HG02623 (cell line): ENCODE data around the gene VPS33A.
"Not testable (repeated sequence)": the region's sequence is repeated elsewhere in the genome, so short reads cannot be mapped to it uniquely, and the experiment has no call there.

Experiments used
- ATAC-seq: cut with Tn5 transposase; IDR thresholded peaks from one replicate; pipeline ENCODE4 v1.9.1; 2021; ENCODE audit warnings: moderate library complexity; ENCODE audit not compliant: unreplicated experiment

Gene VPS33A

DNA sequence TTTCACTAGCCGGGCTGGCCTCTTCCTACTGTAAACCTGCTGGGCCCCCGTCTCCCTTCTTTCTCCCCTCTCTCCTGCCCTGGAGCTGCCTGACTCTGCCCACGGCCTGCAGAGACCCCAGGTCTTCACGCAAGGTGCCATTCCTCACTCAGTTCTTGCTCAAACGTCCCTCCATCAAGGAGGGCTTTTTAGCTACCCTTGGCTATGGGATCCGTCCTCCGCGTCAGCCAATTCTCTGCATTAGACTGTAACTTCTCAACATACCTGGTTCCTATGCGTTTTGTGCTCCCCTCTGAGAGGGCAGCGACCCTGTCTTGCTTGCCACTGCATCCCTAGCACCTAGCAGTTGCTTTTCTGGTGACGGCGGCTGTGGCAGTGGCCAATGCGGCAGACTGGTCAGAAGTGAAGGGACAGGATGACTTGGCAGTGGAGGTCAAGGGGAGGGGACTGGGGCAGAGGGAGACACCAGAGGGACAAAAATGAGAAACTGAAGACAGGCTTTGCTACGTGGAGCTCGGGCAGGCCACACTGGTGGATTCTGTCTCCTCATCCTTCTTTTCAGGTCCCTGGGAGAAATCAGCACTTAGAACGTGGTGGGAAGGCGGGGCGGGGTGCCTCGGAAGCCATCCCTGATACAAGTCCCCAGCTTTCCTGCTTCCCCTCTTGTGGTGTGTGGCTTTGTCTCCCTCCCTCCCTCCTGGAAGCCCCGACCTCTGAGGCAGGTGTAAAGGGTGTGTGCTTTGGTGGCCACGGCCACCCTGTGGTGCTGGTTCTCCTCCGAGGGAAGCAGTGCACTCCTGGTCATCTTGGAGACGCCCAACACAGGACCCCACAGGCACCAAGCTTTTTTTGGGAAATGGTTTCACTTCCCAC lies 61.0 kb downstream of the VPS33A start:
- no peak for ATAC-seq

- ATAC-seq = no peak
Observed at GRCh38 chr12:122204167-122205052, 61.9 kb downstream of the VPS33A start.

DNA sequence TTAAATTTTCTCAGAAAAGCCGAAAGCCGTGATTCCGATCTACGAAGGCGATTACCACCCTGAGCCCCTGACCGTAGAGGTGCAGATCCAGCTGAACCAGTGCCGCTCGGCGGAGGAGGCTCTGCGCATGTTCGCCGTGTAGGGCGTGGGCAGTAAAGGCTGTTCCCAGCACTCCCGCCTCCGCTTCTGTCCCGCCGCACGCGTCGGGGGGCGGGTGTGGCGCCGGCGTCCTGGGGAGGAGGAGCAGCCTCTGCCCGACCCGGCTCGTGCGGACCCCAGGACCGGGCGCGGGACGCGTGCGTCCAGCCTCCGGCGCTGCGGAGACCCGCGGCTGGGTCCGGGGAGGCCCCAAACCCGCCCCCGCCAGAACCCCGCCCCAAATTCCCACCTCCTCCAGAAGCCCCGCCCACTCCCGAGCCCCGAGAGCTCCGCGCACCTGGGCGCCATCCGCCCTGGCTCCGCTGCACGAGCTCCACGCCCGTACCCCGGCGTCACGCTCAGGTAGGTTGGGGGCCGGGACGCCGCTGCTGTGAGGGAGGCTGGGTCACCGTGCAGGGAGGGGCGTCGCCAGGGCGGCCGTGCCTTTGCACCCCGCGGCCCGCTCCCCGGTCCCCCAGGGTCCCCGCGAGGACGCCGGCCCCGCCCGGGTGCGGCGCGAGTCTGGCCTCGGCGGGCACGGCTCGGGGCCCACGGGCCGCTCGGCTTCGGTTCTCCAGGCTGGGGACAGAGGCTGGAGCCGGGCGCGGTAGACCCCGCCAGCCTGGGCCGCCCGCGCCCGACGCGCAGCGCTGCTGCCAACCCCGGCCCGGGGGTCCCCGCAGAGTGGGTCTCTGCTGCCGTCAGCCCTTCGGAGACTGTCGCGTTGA lies 62.8 kb downstream of the VPS33A start, which contains the start of gene B3GNT4:
TSS of gene B3GNT4 (plus strand) at position 409 of the 866 bp plus-strand sequence. CDS start 910 bp downstream, outside the sequence.
- peak; percentile 39 for ATAC-seq

DNA sequence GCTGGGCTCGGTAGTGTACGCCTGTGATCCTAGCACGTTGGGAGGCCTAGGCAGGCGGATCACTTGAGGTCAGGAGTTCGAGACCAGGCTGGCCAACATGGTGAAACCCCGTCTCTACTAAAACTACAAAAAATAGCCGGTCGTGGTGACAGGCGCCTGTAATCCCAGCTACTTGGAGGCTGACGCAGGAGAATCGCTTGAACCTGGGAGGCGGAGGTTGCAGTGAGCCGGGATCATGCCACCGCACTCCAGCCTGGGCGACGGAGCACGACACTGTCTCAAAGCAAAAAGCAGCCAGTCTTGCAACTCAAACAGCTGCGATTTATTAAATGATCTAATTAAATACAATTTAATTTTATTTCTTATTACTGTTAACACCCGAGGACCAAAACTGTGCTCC lies 63.5 kb downstream of the VPS33A start:
- not testable (repeated sequence) for ATAC-seq

DNA sequence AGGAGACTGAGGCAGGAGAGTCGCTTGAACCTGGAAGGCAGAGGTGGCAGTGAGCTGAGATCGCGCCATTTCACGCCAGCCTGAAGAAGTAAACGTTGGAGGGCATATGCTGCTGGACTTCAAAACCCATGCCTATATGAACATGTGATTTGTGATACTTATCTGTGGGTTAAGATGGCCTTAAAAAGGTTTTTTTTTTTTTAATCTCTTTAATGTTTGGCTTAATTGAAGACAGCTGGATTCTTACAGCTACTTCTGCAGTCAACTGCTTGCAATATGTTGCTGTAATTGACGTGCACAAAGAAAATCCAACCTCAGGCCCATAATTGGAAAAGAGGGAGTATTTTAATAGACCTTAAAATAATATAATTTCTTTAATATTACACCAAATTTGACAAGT lies 64.3 kb downstream of the VPS33A start:
- no peak for ATAC-seq

GRCh38 chr12:122201381-122201780 lies 64.9 kb downstream of the VPS33A start:
- ATAC-seq = no peak

DNA sequence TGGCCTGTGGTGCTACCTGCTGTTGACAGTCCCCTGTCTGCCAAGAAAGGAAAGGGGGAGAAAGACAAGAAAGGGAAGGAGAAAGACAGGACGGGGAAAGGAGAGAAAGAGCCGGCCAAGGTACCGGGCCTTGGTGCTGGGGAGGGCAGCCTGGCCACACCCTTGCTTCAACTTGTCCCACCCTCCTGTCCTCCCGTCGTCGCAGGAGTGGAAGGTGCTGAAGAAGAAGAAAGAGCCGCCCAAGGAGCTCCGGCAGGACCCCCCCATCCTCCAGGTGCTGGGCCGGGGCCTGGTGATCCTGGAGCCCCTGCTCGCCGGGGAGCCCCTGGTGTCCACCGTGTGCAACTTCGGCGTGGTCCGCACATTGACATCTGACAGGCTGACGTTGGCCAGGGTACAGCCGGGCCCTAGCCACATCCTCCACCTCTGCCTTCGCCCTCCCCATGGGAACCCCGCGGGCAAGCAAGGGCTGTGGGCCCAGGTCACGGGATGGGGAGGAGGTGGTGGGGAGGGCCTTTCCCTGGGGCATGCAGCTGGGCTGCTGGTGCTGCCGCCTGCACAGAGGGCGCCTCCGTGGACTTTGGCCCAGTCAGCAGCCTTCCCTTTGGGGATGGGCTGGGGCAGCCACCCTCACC lies 65.6 kb downstream of the VPS33A start:
- ATAC-seq = no peak

DNA sequence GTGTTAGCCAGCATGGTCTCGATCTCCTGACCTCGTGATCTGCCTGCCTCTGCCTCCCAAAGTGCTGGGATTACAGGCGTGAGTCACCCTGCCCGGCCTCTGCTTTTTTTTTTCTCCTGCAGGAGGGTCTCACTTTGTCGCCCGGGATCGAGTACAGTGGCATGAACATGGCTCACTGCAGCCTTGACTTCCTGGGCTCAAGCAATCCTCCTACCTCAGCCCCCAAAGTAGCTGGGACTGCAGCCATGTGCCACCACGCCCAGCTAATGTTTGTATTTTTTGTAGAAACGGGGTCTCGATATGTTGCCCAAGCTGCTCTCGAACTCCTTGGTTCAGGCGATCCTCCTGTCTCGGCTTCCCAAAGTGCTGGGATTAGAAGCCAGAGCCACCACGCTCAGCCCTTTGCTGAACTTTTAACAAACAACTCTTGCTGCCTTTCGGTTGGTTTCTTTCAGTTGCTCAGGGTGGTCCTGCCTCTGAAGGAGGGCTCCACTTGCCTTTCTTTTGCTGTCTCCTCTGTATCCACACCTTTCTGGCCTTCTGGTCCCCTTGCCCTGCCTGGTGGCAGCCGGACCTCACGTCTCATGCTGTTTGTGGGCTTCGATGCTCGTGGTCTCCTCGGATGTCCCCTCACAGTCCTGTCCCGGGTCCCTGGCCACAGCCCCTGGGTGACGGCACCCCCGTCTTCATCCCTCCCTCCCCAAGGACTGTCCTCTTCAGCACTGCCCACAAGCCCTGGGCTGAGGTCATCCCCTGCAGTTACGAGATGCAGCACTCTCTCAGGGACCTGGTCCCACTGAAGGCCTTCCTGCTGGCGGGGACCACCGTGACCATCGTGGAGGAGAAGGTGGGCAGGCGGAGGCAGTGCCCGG lies 66.6 kb downstream of the VPS33A start:
- no peak for ATAC-seq

DNA sequence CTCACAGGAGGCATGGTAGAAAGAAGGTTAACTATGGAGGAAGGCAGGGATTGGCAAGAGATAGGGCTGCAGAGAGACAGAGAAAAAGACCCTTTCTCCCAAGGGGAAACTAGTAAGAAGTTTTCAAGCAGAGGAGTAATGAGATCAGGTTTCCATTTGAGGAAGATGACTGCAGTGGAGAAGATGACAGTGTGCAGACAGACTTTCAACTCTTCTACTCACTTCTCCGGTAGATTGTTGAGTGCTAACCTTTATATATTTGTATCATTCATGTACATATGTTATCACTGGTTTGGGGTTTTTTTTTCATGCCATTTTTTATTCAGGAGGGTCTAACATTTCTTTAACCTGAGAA lies 68.7 kb downstream of the VPS33A start:
- no peak for ATAC-seq

DNA sequence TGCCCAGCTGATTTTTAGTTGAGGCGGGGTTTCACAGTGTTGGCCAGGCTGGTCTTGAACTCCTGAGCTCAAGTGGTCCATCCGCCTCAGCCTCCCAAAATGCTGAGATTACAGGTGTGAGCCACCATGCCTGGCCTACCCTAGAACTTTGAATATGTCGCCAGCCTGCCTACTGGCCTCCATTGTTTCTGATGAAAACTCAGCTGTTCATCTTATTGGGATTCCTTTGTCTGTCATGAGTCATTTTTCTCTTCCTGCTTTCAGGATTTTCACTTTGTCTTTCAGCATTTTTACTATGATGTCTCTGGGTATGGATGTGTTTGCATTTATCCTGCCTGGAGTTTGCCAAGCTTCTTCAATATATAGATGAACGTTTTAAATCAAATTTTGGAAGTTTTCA lies 70.9 kb downstream of the VPS33A start:
- no peak for ATAC-seq

DNA sequence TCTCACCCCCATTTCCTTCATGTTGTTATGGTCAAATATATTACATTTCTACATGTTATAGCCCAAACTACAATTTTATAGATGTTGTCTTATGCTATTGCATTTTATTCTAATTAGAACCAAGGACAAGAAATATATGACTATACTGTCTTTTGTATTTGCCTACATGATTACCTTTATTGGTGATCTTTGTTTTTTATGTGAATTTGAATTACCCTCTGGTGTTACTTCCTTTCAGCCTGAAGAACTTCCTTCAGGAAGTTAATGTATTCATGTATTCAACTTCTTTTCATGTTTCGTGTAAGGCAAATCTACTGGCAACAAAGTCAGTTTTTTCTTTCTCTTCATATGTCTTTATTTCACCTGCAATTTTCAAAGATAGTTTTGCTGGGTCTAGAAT lies 71.5 kb downstream of the VPS33A start:
- no peak for ATAC-seq

GRCh38 chr12:122192441-122192840 lies 73.9 kb downstream of the VPS33A start:
- ATAC-seq = no peak

DNA sequence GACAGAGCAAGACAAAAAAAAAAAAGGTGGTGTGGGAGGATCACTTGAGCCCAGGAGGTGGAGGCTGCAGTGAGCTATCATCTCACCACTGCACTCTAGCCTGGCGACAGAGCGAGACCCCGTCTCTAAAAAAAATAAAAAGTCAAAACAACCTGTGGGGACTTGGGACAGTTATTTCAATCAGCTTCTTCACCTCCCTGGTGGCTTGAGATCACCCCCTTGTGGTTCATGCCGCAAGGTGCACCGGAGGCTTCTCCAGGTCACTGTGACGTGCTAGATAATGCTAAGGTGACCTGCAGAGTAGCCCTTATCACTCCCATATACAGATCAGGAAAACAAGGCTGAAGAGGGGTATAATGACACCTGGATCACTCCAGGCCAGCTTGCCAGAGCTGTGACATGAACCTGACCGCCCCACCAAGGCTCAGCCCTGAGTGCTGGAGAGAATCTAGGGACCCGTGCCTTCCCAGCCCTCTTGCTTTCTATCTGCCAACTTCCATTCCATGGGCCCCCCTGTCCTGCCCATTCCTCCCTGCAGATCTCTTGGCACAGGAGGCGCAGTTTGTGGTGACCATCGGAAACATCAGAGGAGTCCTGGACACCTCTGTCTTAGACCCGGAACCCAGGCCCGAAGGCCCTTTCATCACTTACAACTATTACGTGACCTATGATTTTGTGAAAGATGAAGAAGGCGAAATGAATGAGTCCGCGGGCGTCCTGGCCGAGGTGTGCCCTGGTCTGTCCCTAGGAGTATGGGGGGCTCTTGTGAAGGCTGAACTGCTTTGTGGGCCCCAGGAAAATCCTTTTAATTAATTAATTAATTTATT lies 75.2 kb downstream of the VPS33A start:
- ATAC-seq = no peak

DNA sequence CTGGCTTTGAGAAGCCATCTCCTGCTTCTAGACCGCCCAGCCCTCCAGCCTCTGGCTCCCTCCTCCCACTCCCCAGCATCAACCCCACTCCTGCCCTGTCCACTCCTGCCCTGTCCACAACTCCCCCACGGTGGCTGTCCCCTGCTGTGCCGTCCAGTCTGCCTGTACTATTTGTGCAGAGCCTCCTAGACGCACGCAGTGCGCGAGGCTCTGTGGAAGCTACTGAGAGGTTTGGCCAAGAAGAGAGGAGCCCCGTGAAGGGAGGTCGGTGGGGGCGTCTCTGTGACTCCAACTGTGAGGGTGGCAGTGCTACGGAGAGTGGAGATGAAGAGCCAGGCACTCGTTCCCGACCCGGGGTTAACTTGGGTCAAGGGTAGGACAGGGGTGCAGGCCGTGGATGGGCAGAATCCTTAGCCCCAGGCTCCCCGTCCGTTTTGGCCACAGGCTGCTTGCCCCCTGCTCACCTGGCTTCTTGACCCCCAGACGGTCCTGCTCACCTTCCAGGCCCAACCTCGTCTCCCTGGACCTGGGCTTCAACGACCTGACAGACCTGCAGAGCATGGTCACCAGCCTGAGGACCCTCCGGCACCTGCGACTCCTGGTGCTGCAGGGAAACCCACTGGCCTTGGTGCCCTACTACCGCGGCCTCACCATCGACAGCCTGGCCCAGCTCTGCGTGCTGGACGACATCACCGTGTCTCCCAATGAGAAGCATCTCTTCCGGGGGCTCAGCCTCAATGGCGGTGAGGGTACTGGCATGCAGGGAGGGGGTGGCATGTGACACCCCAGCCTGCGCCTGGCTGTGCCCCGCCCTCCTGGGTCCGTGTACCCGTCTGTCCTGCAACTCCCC lies 76.4 kb downstream of the VPS33A start:
- ATAC-seq = no peak

- no peak for ATAC-seq
Observed at GRCh38 chr12:122187466-122187865, 78.8 kb downstream of the VPS33A start.

GRCh38 chr12:122185494-122186082 lies 80.7 kb downstream of the VPS33A start:
- no peak for ATAC-seq

GRCh38 chr12:122185079-122185478 lies 81.2 kb downstream of the VPS33A start:
- no peak for ATAC-seq
